Endothelial cell of umbilical vein (primary cell): ENCODE data around the gene VSIG1. TPM values are rescaled to one million over a fixed set of nuclear protein-coding genes. Genes with fewer than 3 reads are reported as not detected.

Source experiments
- BruUV-seq: library from RNA; stranded (reverse); fragments of 400-500 nt; replicated peaks from 2 replicates; lab custom pipeline; 2021; lab: Mats Ljungman, UMichigan
- CTCF ChIA-PET: fragments of 300-600, 350-600 bp; sonication (Branson Sonifier 250); formaldehyde crosslinking; loops from one replicate; lab custom pipeline; 2021; ENCODE audit warnings: antibody characterized with exemption, inconsistent platforms; lab: Charles Lee
- POLR2A ChIA-PET: fragments of 300-600, 350-600 bp; sonication (Branson Sonifier 250); formaldehyde crosslinking; loops from one replicate; lab custom pipeline; 2021; ENCODE audit warnings: antibody characterized with exemption, inconsistent platforms; lab: Charles Lee
- DNase-seq: peaks from one replicate; pipeline ENCODE4 v3.0.0-alpha.2; 2011; ENCODE audit warnings: low read depth, low spot score
- FAIRE-seq: peaks from 2 replicates; lab custom pipeline; 2011; peaks lifted over from hg19 to GRCh38; lab: Jason Lieb, UNC
- H2AFZ ChIP-seq: 2 replicates; pipeline ENCODE4 v1.6.0; 2012; ENCODE audit warnings: low read depth, low read length, control low read depth, inconsistent platforms
- H3K27ac ChIP-seq: 2 replicates; pipeline ENCODE4 v1.5.1; 2011; ENCODE audit warnings: low read depth, mild to moderate bottlenecking, control low read depth, low read length, moderate library complexity; ENCODE audit not compliant: insufficient read depth
- H3K27me3 ChIP-seq, 2 experiments: 2 replicates each; pipeline versions ENCODE4 v1.6.0 to v1.6.1; 2011; ENCODE audit warnings: low read length in 2 of 2, mixed read lengths in 1 of 2; ENCODE audit not compliant: control insufficient read depth in 2 of 2, insufficient read depth in 2 of 2
- H3K36me3 ChIP-seq, 2 experiments: 2 replicates in 1 of 2; 3 replicates in 1 of 2; pipeline ENCODE4 v1.5.1; 2011; ENCODE audit warnings: low read length in 2 of 2, mild to moderate bottlenecking in 1 of 2, moderate library complexity in 1 of 2; ENCODE audit not compliant: control insufficient read depth in 2 of 2, insufficient read depth in 2 of 2; ENCODE audit errors: extremely low read depth in 1 of 2
- H3K4me1 ChIP-seq: 3 replicates; pipeline ENCODE4 v1.5.1; 2011; ENCODE audit warnings: mild to moderate bottlenecking, low read length; ENCODE audit not compliant: control insufficient read depth, insufficient read depth; ENCODE audit errors: extremely low read depth
- H3K4me2 ChIP-seq: 2 replicates; pipeline ENCODE4 v1.6.1; 2011; ENCODE audit warnings: low read length, control low read depth, mixed read lengths; ENCODE audit not compliant: insufficient read depth
- H3K4me3 ChIP-seq, 3 experiments: fragments of 200-600 bp in 1 of 3; sonication (generic), shearing (Covaris generic) in 1 of 3; replicated peaks in 1 of 3; 2 replicates each; pipeline ENCODE4 v1.5.1; 2011 to 2016; ENCODE audit warnings: control low read depth in 3 of 3, low read length in 3 of 3, mild to moderate bottlenecking in 2 of 3, inconsistent platforms in 1 of 3, low read depth in 1 of 3, moderate library complexity in 1 of 3; ENCODE audit not compliant: insufficient read depth in 1 of 3
- H3K79me2 ChIP-seq: 2 replicates; pipeline ENCODE4 v1.6.0; 2012; ENCODE audit warnings: low read length, inconsistent platforms; ENCODE audit not compliant: control insufficient read depth, insufficient read depth
- H3K9ac ChIP-seq: replicated peaks from 2 replicates; pipeline ENCODE3; 2011; ENCODE audit warnings: low read length, control low read depth; ENCODE audit not compliant: insufficient read depth; ENCODE audit errors: extremely low read depth
- H3K9me1 ChIP-seq: replicated peaks from 3 replicates; pipeline ENCODE4 v1.6.0; 2011; ENCODE audit warnings: mild to moderate bottlenecking, low read length; ENCODE audit not compliant: control insufficient read depth, insufficient read depth; ENCODE audit errors: extremely low read depth
- H3K9me3 ChIP-seq: replicated peaks from 2 replicates; pipeline ENCODE4 v1.5.1; 2012; ENCODE audit warnings: low read length, inconsistent platforms; ENCODE audit not compliant: control insufficient read depth, insufficient read depth
- H4K20me1 ChIP-seq: replicated peaks from 2 replicates; pipeline ENCODE3; 2011; ENCODE audit warnings: mild to moderate bottlenecking, low read length; ENCODE audit not compliant: control insufficient read depth, insufficient read depth; ENCODE audit errors: extremely low read depth
- POLR2A ChIP-seq: IDR thresholded peaks from 2 replicates; pipeline ENCODE4 v1.6.1; 2012; ENCODE audit warnings: low read depth, mild to moderate bottlenecking, control low read depth, low read length
- dilution Hi-C: fragments of 300-500 bp; cut with MboI; formaldehyde crosslinking; loops from one replicate; pipeline ENCODE4 v1.15.0; 2019; ENCODE audit warnings: low sequenced_read_pairs; ENCODE audit not compliant: extremely low pct_ligation_motif_present
- intact Hi-C: fragments of 100-400 bp; cut with micrococcal nuclease; formaldehyde crosslinking; loops from one replicate; pipeline ENCODE4 v1.10.0; 2022
- polyA plus RNA-seq, 4 experiments: library from polyadenylated mRNA; depleted of rRNA in 3 of 4; stranded (reverse) in 3 of 4; unstranded in 1 of 4; fragments of >200 nt; gene quantifications; 2 replicates each; pipeline versions ENCODE4 v1.2.1 to v1.2.3, GENCODE V29; 2011 to 2012; ENCODE audit warnings: missing spikeins in 1 of 4
- total RNA-seq: library from RNA; stranded (reverse); gene quantifications from 2 replicates; pipeline ENCODE4 v1.2.3, GENCODE V29; 2021
- TF ChIP-seq, protein P1 (sequence below), 2 donors: IDR thresholded peaks; 1 replicate in 1 of 2; 2 replicates in 1 of 2; pipeline ENCODE4 v1.5.1; 2011; ENCODE audit warnings: low read length in 2 of 2, mild to moderate bottlenecking in 2 of 2, moderate library complexity in 2 of 2, control low read depth in 1 of 2, inconsistent platforms in 1 of 2, low read depth in 1 of 2; ENCODE audit not compliant: insufficient read depth in 1 of 2; ENCODE audit errors: extremely low read depth in 1 of 2

Gene VSIG1
- total and polyA plus RNA-seq, 2 donors (not counting 3 experiments of a cell fraction or from before 2014, with no cell fraction given), result 1.5 to 2.1 TPM

DNA sequence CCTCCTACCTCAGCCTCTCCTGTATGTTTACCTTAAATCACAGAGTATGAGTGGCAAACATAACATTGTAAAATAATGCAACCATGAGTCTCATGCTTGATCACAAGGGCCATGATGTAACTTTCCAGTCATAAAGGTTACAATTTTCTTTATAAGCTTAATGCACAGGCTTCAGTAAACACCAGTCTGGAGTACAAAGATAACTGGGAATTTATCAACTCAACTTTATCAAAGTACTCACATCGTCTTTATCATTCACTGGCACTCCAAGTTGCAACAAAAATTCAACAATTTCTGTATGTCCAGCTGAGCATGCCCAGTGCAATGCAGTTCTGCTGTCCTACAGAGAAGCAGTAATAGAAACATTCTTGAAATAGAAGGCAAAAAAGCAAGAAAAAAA is 43.6 kb downstream of the VSIG1 start:
- FAIRE-seq, result no peak

More for the DNA sequence above, 43.6 kb downstream of the VSIG1 start:
- dilution Hi-C loops (no loop called here), intact Hi-C loops (no loop called here)
- Histone ChIP-seq H3K9ac (peak overlapping the region; percentile 3), H3K27ac (peak overlapping the region; percentile 34), H3K9me1 (no peaks in the 10 kb centered on the region), H3K79me2 (peaks cover 45% of the 10 kb centered on the region), H4K20me1 (no peaks in the 10 kb centered on the region), H3K4me3 (no peak overlapping the region), H3K4me2 (no peak overlapping the region), H3K9me3 (no peaks in the 10 kb centered on the region), H3K27me3 (no peaks in the 10 kb centered on the region), H2AFZ (no peak overlapping the region), H3K36me3 (no peaks in the 10 kb centered on the region), H3K4me1 (peaks cover 15% of the 10 kb centered on the region)
- BruUV-seq, result no TSS peak
- no peak for DNase-seq
- TF ChIP-seq POLR2A, result no peak
- TF ChIP-seq, protein P1, sequence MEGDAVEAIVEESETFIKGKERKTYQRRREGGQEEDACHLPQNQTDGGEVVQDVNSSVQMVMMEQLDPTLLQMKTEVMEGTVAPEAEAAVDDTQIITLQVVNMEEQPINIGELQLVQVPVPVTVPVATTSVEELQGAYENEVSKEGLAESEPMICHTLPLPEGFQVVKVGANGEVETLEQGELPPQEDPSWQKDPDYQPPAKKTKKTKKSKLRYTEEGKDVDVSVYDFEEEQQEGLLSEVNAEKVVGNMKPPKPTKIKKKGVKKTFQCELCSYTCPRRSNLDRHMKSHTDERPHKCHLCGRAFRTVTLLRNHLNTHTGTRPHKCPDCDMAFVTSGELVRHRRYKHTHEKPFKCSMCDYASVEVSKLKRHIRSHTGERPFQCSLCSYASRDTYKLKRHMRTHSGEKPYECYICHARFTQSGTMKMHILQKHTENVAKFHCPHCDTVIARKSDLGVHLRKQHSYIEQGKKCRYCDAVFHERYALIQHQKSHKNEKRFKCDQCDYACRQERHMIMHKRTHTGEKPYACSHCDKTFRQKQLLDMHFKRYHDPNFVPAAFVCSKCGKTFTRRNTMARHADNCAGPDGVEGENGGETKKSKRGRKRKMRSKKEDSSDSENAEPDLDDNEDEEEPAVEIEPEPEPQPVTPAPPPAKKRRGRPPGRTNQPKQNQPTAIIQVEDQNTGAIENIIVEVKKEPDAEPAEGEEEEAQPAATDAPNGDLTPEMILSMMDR (IDR thresholded peaks at IDR 0.05; ENCODE audit: extremely low read depth in 1 of 2, insufficient read depth in 1 of 2, low read depth in 1 of 2, low read length in 2 of 2), result no peak
- ChIA-PET POLR2A (no interaction called here), CTCF (interaction anchor here (0.7 to 5.7 kb wide), 2 partner anchors 11 to 50 kb away, joined by 3 to 38 read pairs; no protein-coding TSS in a partner anchor)
